K562 (cell line): ENCODE data around the gene MTMR3. TPM values are rescaled to one million over a fixed set of nuclear protein-coding genes. Genes with fewer than 3 reads are reported as not detected.

ENCODE experiments used
- BRF1 ChIP-seq: IDR thresholded peaks from 3 replicates; pipeline ENCODE4 v1.6.1; 2011; ENCODE audit warnings: borderline replicate concordance, mild to moderate bottlenecking; ENCODE audit not compliant: insufficient read length; ENCODE audit errors: extremely low read depth
- CHAMP1 ChIP-seq: fragments of 450-650 bp; IDR thresholded peaks from 2 replicates; pipeline ENCODE4 v1.6.1; 2016; ENCODE audit warnings: mild to moderate bottlenecking
- FOXJ3 ChIP-seq: sonication (generic); formaldehyde crosslinking; IDR thresholded peaks from 2 replicates; pipeline ENCODE4 v1.4.0; 2020; ENCODE audit warnings: mild to moderate bottlenecking, missing genetic modification reagents
- NR0B1 ChIP-seq: fragments of 450-650 bp; IDR thresholded peaks from one replicate; pipeline ENCODE4 v1.6.1; 2018; ENCODE audit warnings: mild to moderate bottlenecking, moderate library complexity; ENCODE audit not compliant: partially characterized antibody
- PREB ChIP-seq: sonication (generic); formaldehyde crosslinking; IDR thresholded peaks from 2 replicates; pipeline ENCODE4 v1.8.1; 2023; ENCODE audit warnings: mild to moderate bottlenecking, missing genetic modification reagents
- SIRT6 ChIP-seq: IDR thresholded peaks from one replicate; pipeline ENCODE4 v1.6.1; 2012; ENCODE audit warnings: low read depth, mild to moderate bottlenecking, control low read depth, inconsistent platforms, low read length, moderate library complexity
- TBP ChIP-seq: optimal IDR thresholded peaks from 2 replicates; pipeline ENCODE3; 2011; ENCODE audit warnings: low read depth, low read length, improper control_type of control experiment
- ZC3H8 ChIP-seq: fragments of 450-650 bp; IDR thresholded peaks from 2 replicates; pipeline ENCODE4 v1.6.1; 2017
- ZNF407 ChIP-seq: fragments of 450-650 bp; IDR thresholded peaks from 2 replicates; pipeline ENCODE4 v1.6.1; 2016; ENCODE audit warnings: low read depth
- polyA plus RNA-seq, 8 experiments: library from polyadenylated mRNA; depleted of rRNA in 4 of 8; stranded (reverse) in 5 of 8; unstranded in 3 of 8; fragments of >200 nt; fragmentation: Nextera tagmentation in 2 of 8; fragmentation: Illumina TruSeq in 1 of 8; extraction: Ambion mirVana in 2 of 8; extraction: Trizol in 1 of 8; gene quantifications; 2 replicates each; pipeline versions ENCODE4 v1.2.1 to v1.2.3, GENCODE V29; 2011 to 2014; ENCODE audit warnings: inconsistent platforms in 1 of 8, missing spikeins in 1 of 8
- total RNA-seq, 7 experiments: library from RNA; depleted of rRNA in 6 of 7; stranded (reverse); fragments of >200 nt in 6 of 7; fragmentation: Illumina TruSeq in 2 of 7; extraction: Trizol in 2 of 7; gene quantifications; 2 replicates each; pipeline versions ENCODE4 v1.2.1 to v1.2.3, GENCODE V29; 2011 to 2021; ENCODE audit warnings: low replicate concordance in 1 of 7

MTMR3 gene
- total and polyA plus RNA-seq, 9 of the 15 experiments (the other 6 are each of a cell fraction or from before 2014, with no cell fraction given), result 1.6 to 13.7 (median 7.9) TPM

GRCh38 chr22:30027791-30028190 lies 144.8 kb downstream of the MTMR3 start (continued):
- no peak for TF ChIP-seq CHAMP1
- no peak for TF ChIP-seq ZC3H8
- TF ChIP-seq FOXJ3 (CRISPR knock-in tag), result no peak
- no peak for TF ChIP-seq SIRT6
- TF ChIP-seq BRF1, result no peak
- TF ChIP-seq ZNF407, result no peak
- no peak for TF ChIP-seq PREB (CRISPR knock-in tag)
- TF ChIP-seq NR0B1, result no peak
- TF ChIP-seq TBP, result no peak
- TF ChIP-seq, all 486 proteins: peak for 0
